Mononuclear cell (primary cell): ENCODE data around the gene BTG3. TPM values are rescaled to one million over a fixed set of nuclear protein-coding genes. Genes with fewer than 3 reads are reported as not detected.

Experiments used
- H3K27me3 ChIP-seq: 2 replicates; pipeline ENCODE4 v1.6.0; 2011; ENCODE audit warnings: low read length, control low read depth; ENCODE audit not compliant: insufficient read depth
- H3K4me1 ChIP-seq: 2 replicates; pipeline ENCODE4 v1.5.1; 2011; ENCODE audit warnings: mild to moderate bottlenecking, low read length, control low read depth; ENCODE audit not compliant: insufficient read depth
- H3K4me3 ChIP-seq: 2 replicates; pipeline ENCODE4 v1.5.1; 2011; ENCODE audit warnings: mild to moderate bottlenecking, low read length, moderate library complexity
- H3K9me3 ChIP-seq: 2 replicates; pipeline ENCODE4 v1.5.1; 2011; ENCODE audit warnings: low read depth, mild to moderate bottlenecking, control low read depth, low read length
- total RNA-seq: library from RNA; depleted of rRNA; stranded (reverse); fragments of >200 nt; gene quantifications from one replicate; pipeline ENCODE4 v1.2.3, GENCODE V29; 2012

The BTG3 gene
- total RNA-seq, 1 donor: 68.6 TPM

GRCh38 chr21:17610911-17611310, 1.8 kb downstream of the BTG3 start:
- Histone ChIP-seq H3K9me3 (no peaks in the 10 kb centered on the region), H3K4me1 (peaks cover 10% of the 10 kb centered on the region), H3K27me3 (no peaks in the 10 kb centered on the region), H3K4me3 (peak overlapping the region; percentile 65)

GRCh38 chr21:17609681-17610080, 3.0 kb downstream of the BTG3 start:
- H3K27me3 ChIP-seq: no peaks in the 10 kb centered on the region
- H3K9me3 ChIP-seq: no peaks in the 10 kb centered on the region
- no peak overlapping the region for H3K4me3 ChIP-seq
- peaks cover 10% of the 10 kb centered on the region for H3K4me1 ChIP-seq

GRCh38 chr21:17607684-17608083, 5.0 kb downstream of the BTG3 start:
- H3K27me3 ChIP-seq: no peaks in the 10 kb centered on the region
- H3K4me3 ChIP-seq: no peak overlapping the region
- peaks cover 5% of the 10 kb centered on the region for H3K4me1 ChIP-seq
- H3K9me3 ChIP-seq: no peaks in the 10 kb centered on the region

GRCh38 chr21:17602874-17603273, 9.8 kb downstream of the BTG3 start:
- H3K9me3 ChIP-seq: no peaks in the 10 kb centered on the region
- no peaks in the 10 kb centered on the region for H3K27me3 ChIP-seq
- H3K4me1 ChIP-seq: no peaks in the 10 kb centered on the region
- H3K4me3 ChIP-seq: no peak overlapping the region

- no peaks in the 10 kb centered on the region for H3K9me3 ChIP-seq
- H3K4me3 ChIP-seq: no peak overlapping the region
- H3K4me1 ChIP-seq: no peaks in the 10 kb centered on the region
- H3K27me3 ChIP-seq: no peaks in the 10 kb centered on the region
Observed at GRCh38 chr21:17598437-17598836, 14.3 kb downstream of the BTG3 start.

- Histone ChIP-seq H3K27me3 (no peaks in the 10 kb centered on the region), H3K9me3 (no peaks in the 10 kb centered on the region), H3K4me1 (no peaks in the 10 kb centered on the region), H3K4me3 (no peak overlapping the region)
Observed at GRCh38 chr21:17597680-17598079, 15.0 kb downstream of the BTG3 start.

GRCh38 chr21:17590430-17590829, 22.3 kb downstream of the BTG3 start:
- H3K9me3 ChIP-seq: no peaks in the 10 kb centered on the region

GRCh38 chr21:17585875-17586450, 26.7 kb downstream of the BTG3 start:
- Histone ChIP-seq H3K9me3 (no peaks in the 10 kb centered on the region), H3K4me3 (no peak overlapping the region), H3K27me3 (no peaks in the 10 kb centered on the region), H3K4me1 (no peaks in the 10 kb centered on the region)

More at GRCh38 chr21:17590430-17590829, 22.3 kb downstream of the BTG3 start:
- Histone ChIP-seq H3K4me3 (no peak overlapping the region), H3K4me1 (no peaks in the 10 kb centered on the region), H3K27me3 (no peaks in the 10 kb centered on the region)

- Histone ChIP-seq H3K27me3 (no peaks in the 10 kb centered on the region), H3K4me1 (no peaks in the 10 kb centered on the region), H3K9me3 (no peaks in the 10 kb centered on the region), H3K4me3 (no peak overlapping the region)
Observed at GRCh38 chr21:17583898-17584297, 28.8 kb downstream of the BTG3 start.

GRCh38 chr21:17580319-17580718, 32.4 kb downstream of the BTG3 start:
- Histone ChIP-seq H3K27me3 (peaks cover 3% of the 10 kb centered on the region), H3K4me1 (no peaks in the 10 kb centered on the region), H3K4me3 (no peak overlapping the region), H3K9me3 (no peaks in the 10 kb centered on the region)

- H3K4me3 ChIP-seq: no peak overlapping the region
Observed at GRCh38 chr21:17578876-17579275, 33.8 kb downstream of the BTG3 start.

GRCh38 chr21:17578162-17578561, 34.5 kb downstream of the BTG3 start:
- peaks cover 3% of the 10 kb centered on the region for H3K27me3 ChIP-seq
- H3K4me3 ChIP-seq: no peak overlapping the region
- no peaks in the 10 kb centered on the region for H3K9me3 ChIP-seq
- no peaks in the 10 kb centered on the region for H3K4me1 ChIP-seq

More at GRCh38 chr21:17578876-17579275, 33.8 kb downstream of the BTG3 start:
- Histone ChIP-seq H3K9me3 (no peaks in the 10 kb centered on the region), H3K4me1 (no peaks in the 10 kb centered on the region), H3K27me3 (peaks cover 3% of the 10 kb centered on the region)

GRCh38 chr21:17577701-17578100, 35.0 kb downstream of the BTG3 start:
- Histone ChIP-seq H3K4me1 (no peaks in the 10 kb centered on the region), H3K4me3 (no peak overlapping the region), H3K9me3 (no peaks in the 10 kb centered on the region), H3K27me3 (peaks cover 3% of the 10 kb centered on the region)

GRCh38 chr21:17576080-17576835, 36.4 kb downstream of the BTG3 start:
- Histone ChIP-seq H3K9me3 (no peaks in the 10 kb centered on the region), H3K4me3 (no peak overlapping the region), H3K27me3 (peaks cover 3% of the 10 kb centered on the region), H3K4me1 (no peaks in the 10 kb centered on the region)

GRCh38 chr21:17575076-17575475, 37.6 kb downstream of the BTG3 start:
- Histone ChIP-seq H3K4me3 (no peak overlapping the region), H3K27me3 (peaks cover 3% of the 10 kb centered on the region), H3K9me3 (no peaks in the 10 kb centered on the region), H3K4me1 (no peaks in the 10 kb centered on the region)

GRCh38 chr21:17572431-17572830, 40.3 kb downstream of the BTG3 start:
- H3K4me1 ChIP-seq: no peaks in the 10 kb centered on the region
- no peak overlapping the region for H3K4me3 ChIP-seq
- no peaks in the 10 kb centered on the region for H3K9me3 ChIP-seq

More at GRCh38 chr21:17572431-17572830, 40.3 kb downstream of the BTG3 start:
- H3K27me3 ChIP-seq: peaks cover 3% of the 10 kb centered on the region
